ENCODE results near the gene TRIM13. TPM values are rescaled to one million over a fixed set of nuclear protein-coding genes. Genes with fewer than 3 reads are reported as not detected.
"Not testable (repeated sequence)": the region's sequence is repeated elsewhere in the genome, so short reads cannot be mapped to it uniquely, and the experiment has no call there.

The TRIM13 gene
- 53.2 and 58.3 TPM in 2 replicates for total RNA-seq (ENCODE audit: low replicate concordance)

- peak within 1 kb of the TSS; percentile 95 for H3K4me3 Mint-ChIP-seq
- H3K79me2 ChIP-seq (ENCODE audit: low read depth) = peaks cover 53% of the 10 kb centered on the region
- H3K9me3 Mint-ChIP-seq = no peaks in the 10 kb centered on the region
- peak within 1 kb of the TSS; percentile 93 for H3K9ac ChIP-seq
- peaks cover 7% of the 10 kb centered on the region for H3K27me3 Mint-ChIP-seq (ENCODE audit: insufficient read depth, low read depth)
- H2AFZ ChIP-seq (replicated peaks) = peak within 1 kb of the TSS; percentile 98
- peaks cover 16% of the 10 kb centered on the region for H3K36me3 Mint-ChIP-seq
- H3K4me1 Mint-ChIP-seq = peaks cover 28% of the 10 kb centered on the region
- H3K4me3 ChIP-seq = peak within 1 kb of the TSS; percentile 100
- DNase-seq (ENCODE audit: low spot score) = peak; percentile 94
- H3F3A ChIP-seq (ENCODE audit: low read depth) = peaks cover 10% of the 10 kb centered on the region
- TF ChIP-seq EZH2phosphoT487 (IDR thresholded peaks at IDR 0.05) (no peak), CTCF (IDR thresholded peaks at IDR 0.05) (peak; percentile 83)
- no peaks in the 10 kb centered on the region for H3K9me3 ChIP-seq (ENCODE audit: low read depth)
- peak within 1 kb of the TSS; percentile 97 for H3K27ac Mint-ChIP-seq
- H3K4me1 ChIP-seq = peaks cover 32% of the 10 kb centered on the region
- H4K20me1 ChIP-seq (ENCODE audit: low read depth) = peaks cover 45% of the 10 kb centered on the region
- peaks cover 6% of the 10 kb centered on the region for H3K27me3 ChIP-seq
- H3K4me2 ChIP-seq = peak within 1 kb of the TSS; percentile 86
- peak within 1 kb of the TSS; percentile 97 for H3K27ac ChIP-seq
- H3K36me3 ChIP-seq = peaks cover 25% of the 10 kb centered on the region
These were observed at the start of gene TRIM13 for GRCh38 chr13:49996951-49997895. TSS of gene TRIM13 (plus strand) at chr13:49997042. CDS start at chr13:50011941, 14,899 bp downstream.

GRCh38 chr13:49948777-49949270 is 48.0 kb upstream of the TRIM13 start:
- H3K9me3 ChIP-seq (ENCODE audit: low read depth); H3K9me3 Mint-ChIP-seq; H2AFZ ChIP-seq (replicated peaks); H3K4me3 ChIP-seq; H3K9ac ChIP-seq; H3K79me2 ChIP-seq (ENCODE audit: low read depth); H4K20me1 ChIP-seq (ENCODE audit: low read depth); H3K27me3 ChIP-seq; DNase-seq (ENCODE audit: low spot score); H3K4me3 Mint-ChIP-seq; H3K27ac Mint-ChIP-seq; H3K27ac ChIP-seq; H3K36me3 Mint-ChIP-seq; H3K4me1 Mint-ChIP-seq; H3K4me1 ChIP-seq; H3K27me3 Mint-ChIP-seq (ENCODE audit: insufficient read depth, low read depth); H3F3A ChIP-seq (ENCODE audit: low read depth); H3K36me3 ChIP-seq; H3K4me2 ChIP-seq: not testable (repeated sequence)

GRCh38 chr13:49951754-49952535 is 44.9 kb upstream of the TRIM13 start:
- no peaks in the 10 kb centered on the region for H3K27me3 ChIP-seq
- no peaks in the 10 kb centered on the region for H3F3A ChIP-seq (ENCODE audit: low read depth)
- no peak overlapping the region for H3K4me2 ChIP-seq
- H3K27ac ChIP-seq = no peak overlapping the region
- H3K9me3 ChIP-seq (ENCODE audit: low read depth) = no peaks in the 10 kb centered on the region
- no peaks in the 10 kb centered on the region for H4K20me1 ChIP-seq (ENCODE audit: low read depth)
- TF ChIP-seq CTCF (IDR thresholded peaks at IDR 0.05) = no peak
- no peak for TF ChIP-seq EZH2phosphoT487 (IDR thresholded peaks at IDR 0.05)
- no peak for TF ChIP-seq EZH2 (IDR thresholded peaks at IDR 0.05)
- Mint-ChIP-seq H3K4me1 (no peaks in the 10 kb centered on the region), H3K27ac (no peak overlapping the region), H3K27me3 (ENCODE audit: insufficient read depth, low read depth) (no peaks in the 10 kb centered on the region), H3K4me3 (no peak overlapping the region), H3K36me3 (no peaks in the 10 kb centered on the region), H3K9me3 (peaks cover 3% of the 10 kb centered on the region)
- no peaks in the 10 kb centered on the region for H3K79me2 ChIP-seq (ENCODE audit: low read depth)
- H3K4me1 ChIP-seq = no peaks in the 10 kb centered on the region
- H3K4me3 ChIP-seq = no peak overlapping the region
- H3K36me3 ChIP-seq = no peaks in the 10 kb centered on the region
- no peak for DNase-seq (ENCODE audit: low spot score)
- H2AFZ ChIP-seq (replicated peaks) = no peak overlapping the region
- no peak overlapping the region for H3K9ac ChIP-seq
